Fibroblast of lung (primary cell): ENCODE results near the gene CLDN4.

Experiments used
- EZH2 ChIP-seq: IDR thresholded peaks from 2 replicates; pipeline ENCODE4 v1.5.1; 2012; ENCODE audit warnings: low read length, control low read depth, mild to moderate bottlenecking; ENCODE audit errors: missing control alignments
- TF ChIP-seq, protein P1 (sequence below), 2 donors: IDR thresholded peaks in 1 of 2; conservative IDR thresholded peaks in 1 of 2; 1 replicate in 1 of 2; 2 replicates in 1 of 2; pipeline ENCODE4 v1.5.1; 2011 to 2012; ENCODE audit warnings: low read length in 2 of 2, control low read depth in 1 of 2, inconsistent platforms in 1 of 2, low read depth in 1 of 2, mild to moderate bottlenecking in 1 of 2

DNA sequence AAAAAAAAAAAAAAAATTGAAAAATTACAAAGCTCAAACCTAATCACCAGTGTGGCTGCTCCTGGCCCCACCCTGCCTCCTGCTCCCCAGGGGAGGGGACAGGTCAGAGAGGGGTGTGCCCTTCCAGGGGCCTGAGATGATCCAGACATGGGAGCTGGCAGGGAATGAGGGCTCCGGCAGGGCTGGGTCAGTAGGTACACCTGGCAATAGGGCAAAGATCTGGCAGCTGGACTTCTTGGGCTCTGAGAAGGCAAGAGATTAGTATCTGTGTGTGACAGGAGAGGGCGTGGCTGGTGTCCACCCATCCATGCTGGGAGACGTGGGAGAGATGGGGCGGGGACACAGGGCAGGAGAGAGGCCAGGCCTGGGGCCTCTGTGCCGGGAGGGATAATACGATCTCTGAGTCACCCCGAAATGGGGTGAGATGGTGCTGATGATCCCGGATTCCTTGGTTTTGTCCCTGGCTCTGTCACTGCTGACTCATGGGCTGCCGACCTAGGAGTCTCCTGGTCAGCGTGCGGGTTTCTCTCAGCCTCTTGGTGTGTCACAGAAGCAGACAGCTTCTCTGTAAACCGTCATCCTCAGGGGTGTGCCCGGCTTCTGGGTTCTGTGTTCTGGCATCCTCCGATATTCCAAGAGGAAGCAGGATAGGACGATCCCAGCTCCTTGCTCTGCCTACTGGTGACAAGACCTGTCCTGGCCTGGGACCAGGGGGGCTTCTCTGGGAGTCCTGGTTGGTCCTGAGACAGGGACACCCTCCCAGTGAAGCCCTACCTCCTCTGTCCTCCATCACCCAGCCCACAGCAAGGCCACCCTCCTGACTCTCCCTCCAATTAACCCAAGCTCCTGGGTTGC, 8.2 kb upstream of the CLDN4 start:
- TF ChIP-seq, protein P1, sequence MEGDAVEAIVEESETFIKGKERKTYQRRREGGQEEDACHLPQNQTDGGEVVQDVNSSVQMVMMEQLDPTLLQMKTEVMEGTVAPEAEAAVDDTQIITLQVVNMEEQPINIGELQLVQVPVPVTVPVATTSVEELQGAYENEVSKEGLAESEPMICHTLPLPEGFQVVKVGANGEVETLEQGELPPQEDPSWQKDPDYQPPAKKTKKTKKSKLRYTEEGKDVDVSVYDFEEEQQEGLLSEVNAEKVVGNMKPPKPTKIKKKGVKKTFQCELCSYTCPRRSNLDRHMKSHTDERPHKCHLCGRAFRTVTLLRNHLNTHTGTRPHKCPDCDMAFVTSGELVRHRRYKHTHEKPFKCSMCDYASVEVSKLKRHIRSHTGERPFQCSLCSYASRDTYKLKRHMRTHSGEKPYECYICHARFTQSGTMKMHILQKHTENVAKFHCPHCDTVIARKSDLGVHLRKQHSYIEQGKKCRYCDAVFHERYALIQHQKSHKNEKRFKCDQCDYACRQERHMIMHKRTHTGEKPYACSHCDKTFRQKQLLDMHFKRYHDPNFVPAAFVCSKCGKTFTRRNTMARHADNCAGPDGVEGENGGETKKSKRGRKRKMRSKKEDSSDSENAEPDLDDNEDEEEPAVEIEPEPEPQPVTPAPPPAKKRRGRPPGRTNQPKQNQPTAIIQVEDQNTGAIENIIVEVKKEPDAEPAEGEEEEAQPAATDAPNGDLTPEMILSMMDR (conservative IDR thresholded peaks at IDR 0.05 in 1 of 2, IDR thresholded peaks at IDR 0.05 in 1 of 2; ENCODE audit: low read depth in 1 of 2, low read length in 2 of 2): no peak
- no peak for TF ChIP-seq EZH2
